ENCODE measurements around the gene CYP20A1.

- TF ChIP-seq, protein P1, sequence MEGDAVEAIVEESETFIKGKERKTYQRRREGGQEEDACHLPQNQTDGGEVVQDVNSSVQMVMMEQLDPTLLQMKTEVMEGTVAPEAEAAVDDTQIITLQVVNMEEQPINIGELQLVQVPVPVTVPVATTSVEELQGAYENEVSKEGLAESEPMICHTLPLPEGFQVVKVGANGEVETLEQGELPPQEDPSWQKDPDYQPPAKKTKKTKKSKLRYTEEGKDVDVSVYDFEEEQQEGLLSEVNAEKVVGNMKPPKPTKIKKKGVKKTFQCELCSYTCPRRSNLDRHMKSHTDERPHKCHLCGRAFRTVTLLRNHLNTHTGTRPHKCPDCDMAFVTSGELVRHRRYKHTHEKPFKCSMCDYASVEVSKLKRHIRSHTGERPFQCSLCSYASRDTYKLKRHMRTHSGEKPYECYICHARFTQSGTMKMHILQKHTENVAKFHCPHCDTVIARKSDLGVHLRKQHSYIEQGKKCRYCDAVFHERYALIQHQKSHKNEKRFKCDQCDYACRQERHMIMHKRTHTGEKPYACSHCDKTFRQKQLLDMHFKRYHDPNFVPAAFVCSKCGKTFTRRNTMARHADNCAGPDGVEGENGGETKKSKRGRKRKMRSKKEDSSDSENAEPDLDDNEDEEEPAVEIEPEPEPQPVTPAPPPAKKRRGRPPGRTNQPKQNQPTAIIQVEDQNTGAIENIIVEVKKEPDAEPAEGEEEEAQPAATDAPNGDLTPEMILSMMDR (IDR thresholded peaks at IDR 0.05; ENCODE audit: insufficient read depth, low read length, poor library complexity, severe bottlenecking) = no peak
- TF ChIP-seq EZH2phosphoT487 (conservative IDR thresholded peaks at IDR 0.05; ENCODE audit: low read length) = no peak
Measured at GRCh38 chr2:203301667-203302066, 62.8 kb downstream of the CYP20A1 start.

All from SU-DHL-6 (cell line).